DMS 273 treated with DMSO at 0.1 percent for 48 hours (cell line): ENCODE results near the gene CHRM4.

Experiments used
- DNase-seq: peaks from one replicate; lab custom pipeline; 2025; lab: John Stamatoyannopoulos, UW

The CHRM4 gene

DNA sequence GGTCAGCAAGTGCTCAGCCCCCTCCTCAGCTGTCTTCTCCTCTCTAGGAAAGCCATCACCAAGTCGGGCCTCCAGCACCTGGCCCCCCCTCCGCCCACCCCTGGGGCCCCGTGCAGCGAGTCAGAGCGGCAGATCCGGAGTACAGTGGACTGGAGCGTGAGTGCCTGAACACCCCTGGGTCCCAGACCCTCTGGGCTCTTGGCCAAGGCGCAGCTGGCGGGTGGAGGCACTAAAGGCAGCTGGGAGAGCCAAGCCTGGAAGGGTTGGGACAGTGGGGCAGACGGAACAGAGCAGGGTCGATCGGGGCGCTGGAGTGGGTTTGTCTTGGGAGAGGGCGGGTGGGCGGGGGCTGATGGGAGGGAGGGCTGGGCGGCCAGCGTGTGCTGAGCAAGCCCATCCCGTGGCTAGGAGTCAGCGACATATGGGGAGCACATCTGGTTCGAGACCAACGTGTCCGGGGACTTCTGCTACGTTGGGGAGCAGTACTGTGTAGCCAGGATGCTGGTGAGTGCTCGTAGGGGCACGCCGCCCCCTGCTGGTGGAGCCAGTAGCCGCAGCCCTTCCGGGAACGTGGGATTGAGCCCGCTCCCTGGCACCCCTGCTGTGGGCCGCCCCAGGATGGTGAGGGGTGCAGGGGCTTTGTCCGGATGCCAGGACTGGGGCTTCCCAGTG is 24.2 kb downstream of the CHRM4 start:
- DNase-seq = peak; percentile 72

- DNase-seq = no peak
Observed at GRCh38 chr11:46366661-46367161, 24.9 kb downstream of the CHRM4 start.

- no peak for DNase-seq
Observed at GRCh38 chr11:46366260-46366659, 25.3 kb downstream of the CHRM4 start.

GRCh38 chr11:46364791-46365190 is 26.8 kb downstream of the CHRM4 start:
- DNase-seq = no peak

- DNase-seq = no peak
Observed at GRCh38 chr11:46364056-46364455, 27.5 kb downstream of the CHRM4 start.

- no peak for DNase-seq
Observed at GRCh38 chr11:46363455-46364005, 28.0 kb downstream of the CHRM4 start.

- no peak for DNase-seq
Observed at GRCh38 chr11:46363031-46363407, 28.6 kb downstream of the CHRM4 start.

- DNase-seq = no peak
Observed at GRCh38 chr11:46362156-46363030, 29.2 kb downstream of the CHRM4 start.

DNA sequence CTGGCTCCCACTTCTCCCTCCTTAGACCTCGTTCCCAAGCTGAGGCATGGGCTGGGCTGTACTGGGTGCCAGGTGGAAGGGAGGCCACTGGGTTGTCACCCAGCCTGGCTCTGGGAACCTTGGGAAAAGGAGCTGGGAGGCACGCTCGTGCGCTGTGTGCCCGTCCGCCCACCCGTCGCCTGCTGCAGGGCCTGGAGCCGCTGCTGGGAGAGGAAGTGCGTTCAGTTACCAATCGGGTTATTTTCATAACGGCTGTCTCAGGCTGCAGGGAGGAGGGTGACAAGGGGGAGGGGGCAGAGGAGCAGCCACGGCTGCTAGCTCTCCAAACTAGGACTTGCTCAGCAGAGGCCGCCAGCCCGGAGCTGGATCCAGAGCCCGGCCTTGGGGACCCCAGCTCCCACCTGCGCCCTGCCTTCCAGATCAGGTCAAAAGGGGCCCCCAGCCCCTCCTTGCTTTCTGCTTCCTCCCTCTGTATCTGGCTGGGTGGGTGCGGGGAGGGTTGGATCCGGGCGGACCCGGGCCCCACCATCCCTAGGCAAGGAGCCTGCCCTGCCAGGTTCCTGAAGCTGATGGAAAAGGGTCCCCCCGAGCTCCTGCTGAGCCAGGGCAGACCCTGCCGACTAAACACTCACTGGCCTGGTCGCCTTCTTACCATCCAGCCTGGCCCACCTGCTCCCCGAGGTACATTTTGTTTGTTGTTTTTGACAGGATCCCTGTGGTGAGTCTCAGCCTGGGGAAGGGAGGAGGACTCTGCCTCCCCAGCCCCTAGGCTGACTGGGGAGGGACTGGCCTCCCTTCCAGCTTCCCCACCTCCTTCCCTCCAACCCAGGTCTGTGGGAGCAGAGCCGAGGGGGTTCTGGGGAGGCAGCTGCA is 30.1 kb downstream of the CHRM4 start:
- peak; percentile 18 for DNase-seq

DNA sequence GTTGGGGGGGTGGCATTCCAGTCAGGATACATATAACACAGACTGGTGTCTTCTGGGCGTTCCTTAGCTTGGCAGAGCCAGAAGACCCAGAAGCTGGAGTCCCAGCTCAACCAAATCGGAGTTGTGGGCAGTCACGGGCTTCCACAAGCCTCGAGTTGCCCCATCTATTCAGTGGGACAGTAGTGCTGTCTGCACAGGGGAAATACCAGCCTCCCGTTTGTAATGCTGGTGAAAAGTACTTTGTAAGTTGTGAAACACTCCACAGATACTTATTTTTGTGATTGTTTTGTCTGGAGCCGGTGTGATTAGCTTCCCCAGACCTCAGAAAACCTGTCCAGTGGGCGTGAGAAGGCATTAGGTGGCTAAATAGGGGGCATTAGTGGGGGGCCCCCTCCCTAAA is 30.7 kb downstream of the CHRM4 start:
- DNase-seq = no peak

DNA sequence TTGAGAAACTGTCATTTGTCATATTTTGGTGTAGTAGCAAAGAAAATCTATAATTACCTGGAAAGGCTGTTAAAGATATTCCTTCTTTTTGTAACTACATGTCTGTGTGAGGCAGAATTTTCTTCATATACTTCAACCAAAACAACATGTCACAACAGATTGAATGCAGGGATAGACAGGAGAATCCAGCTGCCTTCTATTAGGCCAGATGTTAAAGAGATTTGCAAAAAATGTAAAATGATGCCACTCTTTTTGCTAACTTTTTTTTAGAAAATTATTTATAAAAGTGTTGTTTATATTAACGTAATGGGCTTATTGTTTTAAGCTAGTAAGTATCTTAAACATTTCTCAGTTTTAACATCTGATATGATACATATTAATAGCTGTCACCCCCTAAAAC is 31.6 kb downstream of the CHRM4 start:
- no peak for DNase-seq

- DNase-seq = no peak
Observed at GRCh38 chr11:46357483-46357936, 34.1 kb downstream of the CHRM4 start.

DNA sequence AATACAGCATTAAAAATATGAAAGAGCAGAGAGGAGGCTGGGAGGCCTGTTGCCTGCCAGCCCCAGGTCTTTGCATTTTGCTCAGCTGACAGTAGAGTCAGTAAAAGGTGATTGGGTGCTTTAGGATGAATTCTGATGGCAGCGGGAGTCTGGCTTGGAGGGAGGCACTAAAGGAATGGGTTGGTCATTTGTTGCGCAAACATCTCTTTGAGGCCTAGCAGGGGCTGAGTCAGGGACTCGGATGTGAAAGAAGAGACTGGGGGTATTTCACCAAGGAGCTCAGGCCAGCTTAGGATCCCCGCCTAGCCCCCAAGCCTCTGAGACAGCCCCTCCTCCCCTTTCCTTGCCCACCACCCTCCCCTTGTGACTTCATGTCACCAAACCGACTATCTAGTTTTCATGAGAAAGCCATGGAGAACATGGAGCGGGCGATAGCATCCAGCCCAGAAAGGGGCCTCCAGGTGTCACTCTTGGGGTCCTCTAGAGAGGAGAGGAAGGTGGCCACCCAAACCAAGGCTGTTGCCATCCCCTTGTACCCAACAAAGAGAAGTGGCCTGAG is 34.6 kb downstream of the CHRM4 start:
- DNase-seq = no peak

DNA sequence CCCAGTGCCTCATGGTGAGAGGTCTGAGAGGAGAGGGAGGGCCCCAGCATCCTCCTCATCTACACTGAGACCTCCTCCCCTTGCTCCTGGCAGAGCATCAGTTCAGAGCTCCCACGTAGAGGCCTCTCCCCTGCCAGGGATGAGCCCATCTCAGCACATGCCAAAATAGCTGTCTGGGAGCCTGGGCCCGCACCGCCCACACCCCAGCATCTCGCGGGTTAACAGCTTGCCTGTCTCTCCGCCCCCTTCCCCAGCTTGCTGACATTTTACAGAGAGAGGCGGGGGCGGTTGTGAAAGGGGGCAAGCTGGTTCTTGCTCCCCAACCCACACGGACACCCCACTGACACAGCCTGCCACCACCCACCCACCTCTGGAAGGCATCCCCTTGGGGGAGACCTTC is 37.9 kb downstream of the CHRM4 start:
- DNase-seq = no peak

DNA sequence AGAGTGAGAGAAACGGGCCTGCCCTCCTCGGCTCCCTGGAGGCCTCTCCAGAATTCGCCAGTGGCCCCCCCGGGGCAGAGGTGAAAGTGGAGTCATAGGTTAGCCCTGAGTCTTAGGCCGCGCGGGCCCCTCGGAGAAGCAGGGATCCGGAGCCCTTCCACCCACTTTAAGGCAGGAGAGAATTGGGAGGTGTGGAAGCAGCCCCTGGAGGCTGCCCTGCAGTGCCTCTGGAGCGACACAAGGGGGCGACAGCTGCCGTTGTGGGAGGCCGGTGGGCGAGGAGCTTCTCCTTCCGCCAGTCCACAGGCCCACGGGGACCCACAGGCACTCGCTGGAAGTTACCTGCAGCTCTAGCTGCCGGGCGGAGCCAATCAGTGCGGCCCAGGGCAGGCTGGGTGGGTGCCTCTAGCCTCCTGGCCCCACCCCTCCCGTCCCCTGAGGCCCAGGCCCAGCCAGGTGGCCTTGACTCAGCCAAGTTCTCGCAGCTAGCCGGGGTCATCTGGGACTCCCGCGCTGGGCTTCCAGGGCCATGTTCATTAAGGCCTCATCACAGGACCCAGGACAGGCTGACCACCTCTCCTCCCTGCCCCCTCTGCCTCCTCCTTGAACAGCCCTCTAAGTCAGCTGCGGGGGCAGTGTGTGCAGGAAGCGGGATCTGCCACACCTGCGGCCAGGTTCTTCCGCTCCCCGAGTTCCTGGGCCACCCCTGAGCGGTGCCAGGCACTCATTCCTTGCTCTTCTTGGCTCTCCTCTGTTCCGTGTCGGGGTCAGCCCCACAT is 39.3 kb downstream of the CHRM4 start:
- no peak for DNase-seq

GRCh38 chr11:46351606-46352005 is 40.0 kb downstream of the CHRM4 start:
- no peak for DNase-seq

DNA sequence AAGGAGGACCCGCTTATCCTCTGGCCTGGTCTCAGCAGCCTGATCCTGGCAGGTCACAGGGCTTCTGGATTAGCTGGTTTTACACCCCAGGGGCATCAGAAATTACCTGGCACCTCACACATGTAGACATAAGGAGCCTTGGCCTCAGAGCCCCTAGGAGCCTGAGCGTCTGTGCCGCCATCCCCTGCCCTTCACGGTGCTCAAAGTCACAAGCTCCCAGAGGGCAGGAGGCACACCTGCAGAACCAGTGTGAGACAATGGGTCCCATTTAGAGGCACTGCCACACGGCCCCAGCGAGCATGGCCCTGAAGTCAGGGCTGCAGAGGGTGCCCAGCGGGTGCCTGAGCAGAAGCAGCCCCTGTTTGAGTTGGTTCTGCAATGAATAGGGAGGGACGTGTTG is 40.4 kb downstream of the CHRM4 start:
- DNase-seq = no peak

GRCh38 chr11:46350695-46351094 is 40.9 kb downstream of the CHRM4 start:
- no peak for DNase-seq

DNA sequence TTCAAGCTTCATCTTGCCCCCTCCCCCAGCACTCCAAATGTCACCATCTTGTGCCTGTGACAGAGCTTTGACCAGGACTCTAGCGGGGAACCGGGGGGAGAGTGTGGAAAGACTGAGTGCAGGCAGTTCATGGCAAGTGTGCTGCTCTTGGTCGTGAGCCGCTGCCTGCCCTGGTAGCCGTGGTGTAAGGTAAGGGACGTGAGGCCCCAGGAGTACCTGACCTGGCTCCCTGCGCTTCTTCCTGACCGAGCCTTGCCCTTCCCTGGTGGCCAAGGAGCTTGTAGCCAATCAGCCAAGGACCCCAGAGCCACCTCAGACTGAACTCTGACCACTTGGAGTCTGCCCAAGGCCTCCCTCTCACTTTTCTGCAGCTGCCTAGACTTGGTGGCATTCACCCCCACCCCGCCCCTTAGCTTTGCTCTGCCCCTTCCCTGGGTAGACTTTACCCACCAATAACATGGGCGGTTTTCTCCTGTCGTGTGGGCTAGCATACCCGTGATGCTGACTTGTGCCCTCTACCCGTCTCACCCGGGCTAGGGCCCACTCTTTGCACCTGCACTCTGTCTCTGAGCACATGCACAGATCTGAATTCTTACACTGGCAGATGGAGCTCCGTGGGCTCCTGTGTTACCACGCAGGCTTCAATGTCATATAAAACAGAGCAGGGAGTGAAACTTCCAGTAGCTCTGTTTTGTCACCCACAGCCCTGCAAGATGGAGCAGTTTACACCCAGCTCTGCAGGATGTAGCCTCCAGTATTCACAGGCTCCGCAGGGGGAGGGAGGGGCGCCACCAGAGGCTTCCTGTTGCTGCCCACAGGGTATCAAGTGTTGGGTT is 42.8 kb downstream of the CHRM4 start:
- no peak for DNase-seq
